KOPT-K1 (cell line): ENCODE data around the gene COBL.

Experiments used
- H3K27ac ChIP-seq: fragments of 200-600 bp; sonication (generic); 2 replicates; pipeline ENCODE4 v1.5.1; 2016; ENCODE audit warnings: antibody characterized with exemption, mild to moderate bottlenecking, low read depth, low read length; ENCODE audit not compliant: poor library complexity, severe bottlenecking
- H3K36me3 ChIP-seq: fragments of 200-600 bp; sonication (generic); 2 replicates; pipeline ENCODE4 v1.5.1; 2017; ENCODE audit warnings: antibody characterized with exemption, mild to moderate bottlenecking, low read length, moderate library complexity; ENCODE audit not compliant: insufficient read depth
- H3K9me3 ChIP-seq: fragments of 200-600 bp; sonication (generic); 2 replicates; pipeline ENCODE4 v1.5.1; 2017; ENCODE audit warnings: antibody characterized with exemption, low read length, mild to moderate bottlenecking; ENCODE audit not compliant: insufficient read depth, poor library complexity, severe bottlenecking

The COBL gene

GRCh38 chr7:51123322-51124019 lies 193.1 kb downstream of the COBL start:
- H3K36me3 ChIP-seq: no peaks in the 10 kb centered on the region
- peak overlapping the region; percentile 92 for H3K27ac ChIP-seq

GRCh38 chr7:51121931-51122425 lies 194.6 kb downstream of the COBL start:
- Histone ChIP-seq H3K9me3 (no peaks in the 10 kb centered on the region), H3K27ac (peak overlapping the region; percentile 92), H3K36me3 (no peaks in the 10 kb centered on the region)

More at GRCh38 chr7:51123322-51124019, 193.1 kb downstream of the COBL start:
- H3K9me3 ChIP-seq: no peaks in the 10 kb centered on the region

GRCh38 chr7:51121036-51121790 lies 195.4 kb downstream of the COBL start:
- no peaks in the 10 kb centered on the region for H3K36me3 ChIP-seq
- H3K9me3 ChIP-seq: peaks cover 3% of the 10 kb centered on the region
- H3K27ac ChIP-seq: peak overlapping the region; percentile 92

GRCh38 chr7:51118628-51119027 lies 198.0 kb downstream of the COBL start:
- Histone ChIP-seq H3K9me3 (peaks cover 11% of the 10 kb centered on the region), H3K36me3 (no peaks in the 10 kb centered on the region), H3K27ac (no peak overlapping the region)

- Histone ChIP-seq H3K9me3 (peaks cover 11% of the 10 kb centered on the region), H3K27ac (no peak overlapping the region), H3K36me3 (no peaks in the 10 kb centered on the region)
These were observed 202.1 kb downstream of the COBL start for GRCh38 chr7:51114501-51114900.

GRCh38 chr7:51113962-51114361 lies 202.6 kb downstream of the COBL start:
- H3K9me3 ChIP-seq: peaks cover 11% of the 10 kb centered on the region
- no peak overlapping the region for H3K27ac ChIP-seq
- no peaks in the 10 kb centered on the region for H3K36me3 ChIP-seq

- Histone ChIP-seq H3K36me3 (no peaks in the 10 kb centered on the region), H3K27ac (no peak overlapping the region), H3K9me3 (peaks cover 11% of the 10 kb centered on the region)
These were observed 203.0 kb downstream of the COBL start for GRCh38 chr7:51113560-51113959.

- Histone ChIP-seq H3K36me3 (no peaks in the 10 kb centered on the region), H3K27ac (no peak overlapping the region), H3K9me3 (peaks cover 10% of the 10 kb centered on the region)
These were observed 205.2 kb downstream of the COBL start for GRCh38 chr7:51111241-51111940.

GRCh38 chr7:51108134-51108533 lies 208.5 kb downstream of the COBL start:
- Histone ChIP-seq H3K27ac (no peak overlapping the region), H3K9me3 (no peaks in the 10 kb centered on the region)

GRCh38 chr7:51104278-51104677 lies 212.3 kb downstream of the COBL start:
- H3K27ac ChIP-seq: no peak overlapping the region
- no peaks in the 10 kb centered on the region for H3K9me3 ChIP-seq
- no peaks in the 10 kb centered on the region for H3K36me3 ChIP-seq

More at GRCh38 chr7:51108134-51108533, 208.5 kb downstream of the COBL start:
- no peaks in the 10 kb centered on the region for H3K36me3 ChIP-seq

GRCh38 chr7:51103718-51104117 lies 212.9 kb downstream of the COBL start:
- Histone ChIP-seq H3K9me3 (peaks cover 3% of the 10 kb centered on the region), H3K36me3 (no peaks in the 10 kb centered on the region), H3K27ac (no peak overlapping the region)

- no peaks in the 10 kb centered on the region for H3K36me3 ChIP-seq
- peaks cover 12% of the 10 kb centered on the region for H3K9me3 ChIP-seq
- H3K27ac ChIP-seq: no peak overlapping the region
These were observed 213.8 kb downstream of the COBL start for GRCh38 chr7:51102828-51103227.

- peaks cover 22% of the 10 kb centered on the region for H3K9me3 ChIP-seq
These were observed 215.4 kb downstream of the COBL start for GRCh38 chr7:51101111-51101757.

GRCh38 chr7:51090411-51090810 lies 226.2 kb downstream of the COBL start:
- Histone ChIP-seq H3K9me3 (peaks cover 26% of the 10 kb centered on the region), H3K27ac (no peak overlapping the region), H3K36me3 (no peaks in the 10 kb centered on the region)

More at GRCh38 chr7:51101111-51101757, 215.4 kb downstream of the COBL start:
- Histone ChIP-seq H3K36me3 (no peaks in the 10 kb centered on the region), H3K27ac (no peak overlapping the region)
